HEK293 (cell line): Measurements from ENCODE around the gene MAP4K4.

ENCODE experiments used
- CTCF ChIA-PET: fragments of 350-600 bp; formaldehyde crosslinking; extraction: SDS; loops from one replicate; lab custom pipeline; 2021; ENCODE audit warnings: antibody characterized with exemption; lab: Yijun Ruan, JAX
- POLR2A ChIA-PET: fragments of 300-600 bp; formaldehyde crosslinking; extraction: SDS; loops from one replicate; lab custom pipeline; 2020; ENCODE audit warnings: antibody characterized with exemption, inconsistent platforms; lab: Yijun Ruan, JAX
- H3K27ac ChIP-seq: fragments of 200-500 bp; sonication (Bioruptor generic); 2 replicates; pipeline ENCODE4 v1.5.1; 2014; ENCODE audit warnings: low read depth, low read length, control low read depth, inconsistent platforms; ENCODE audit errors: extremely low read depth
- H3K36me3 ChIP-seq, 2 experiments: fragments of 200-500 bp in 1 of 2; sonication (Bioruptor generic) in 1 of 2; 1 replicate in 1 of 2; 2 replicates in 1 of 2; pipeline ENCODE4 v1.5.1; 2014 to 2017; ENCODE audit warnings: inconsistent platforms in 2 of 2, low read length in 2 of 2; ENCODE audit not compliant: control insufficient read depth in 2 of 2, insufficient read depth in 1 of 2
- H3K4me1 ChIP-seq: fragments of 200-500 bp; sonication (Bioruptor generic); 2 replicates; pipeline ENCODE4 v1.5.1; 2014; ENCODE audit warnings: mild to moderate bottlenecking, low read length, inconsistent platforms; ENCODE audit not compliant: control insufficient read depth, insufficient read depth
- H3K4me3 ChIP-seq: 2 replicates; pipeline ENCODE4 v1.5.1; 2011; ENCODE audit warnings: low read depth, mild to moderate bottlenecking, control low read depth, low read length, moderate library complexity
- H3K9me3 ChIP-seq: fragments of 200-500 bp; sonication (Bioruptor generic); 2 replicates; pipeline ENCODE4 v1.5.1; 2014; ENCODE audit warnings: low read depth, low read length, inconsistent platforms; ENCODE audit not compliant: control insufficient read depth, insufficient read depth
- GFI1B ChIP-seq: fragments of 450-650 bp; formaldehyde crosslinking; IDR thresholded peaks from 2 replicates; pipeline ENCODE4 v1.5.1; 2016; ENCODE audit warnings: missing biosample characterization, missing genetic modification characterization
- ZBTB48 ChIP-seq: fragments of 450-650 bp; formaldehyde crosslinking; IDR thresholded peaks from 2 replicates; pipeline ENCODE4 v1.5.1; 2016; ENCODE audit warnings: missing biosample characterization, missing genetic modification characterization
- ZBTB8A ChIP-seq: fragments of 450-650 bp; formaldehyde crosslinking; IDR thresholded peaks from 2 replicates; pipeline ENCODE4 v1.5.1; 2016; ENCODE audit warnings: missing biosample characterization, missing genetic modification characterization
- ZNF112 ChIP-seq: fragments of 450-650 bp; formaldehyde crosslinking; IDR thresholded peaks from 2 replicates; pipeline ENCODE4 v1.5.0; 2017; ENCODE audit warnings: missing biosample characterization, missing genetic modification characterization
- ZNF239 ChIP-seq: fragments of 450-650 bp; formaldehyde crosslinking; IDR thresholded peaks from 2 replicates; pipeline ENCODE4 v1.5.1; 2016; ENCODE audit warnings: missing biosample characterization, missing genetic modification characterization
- ZNF311 ChIP-seq: fragments of 450-650 bp; formaldehyde crosslinking; IDR thresholded peaks from 2 replicates; pipeline ENCODE4 v1.5.1; 2017; ENCODE audit warnings: missing biosample characterization, missing genetic modification characterization, borderline replicate concordance
- ZNF354C ChIP-seq: fragments of 450-650 bp; formaldehyde crosslinking; IDR thresholded peaks from 2 replicates; pipeline ENCODE4 v1.5.1; 2016; ENCODE audit warnings: missing biosample characterization, missing genetic modification characterization, low read depth, borderline replicate concordance
- ZNF391 ChIP-seq: fragments of 450-650 bp; formaldehyde crosslinking; IDR thresholded peaks from 2 replicates; pipeline ENCODE4 v1.5.1; 2016; ENCODE audit warnings: low read depth, missing biosample characterization, missing genetic modification characterization, borderline replicate concordance
- ZNF394 ChIP-seq: fragments of 450-650 bp; formaldehyde crosslinking; IDR thresholded peaks from 2 replicates; pipeline ENCODE4 v1.5.1; 2016; ENCODE audit warnings: missing biosample characterization, missing genetic modification characterization, mild to moderate bottlenecking, moderate library complexity, borderline replicate concordance
- ZNF416 ChIP-seq: fragments of 450-650 bp; formaldehyde crosslinking; IDR thresholded peaks from 2 replicates; pipeline ENCODE4 v1.5.1; 2016; ENCODE audit warnings: missing biosample characterization, missing genetic modification characterization
- ZNF433 ChIP-seq: fragments of 450-650 bp; formaldehyde crosslinking; IDR thresholded peaks from 2 replicates; pipeline ENCODE4 v1.5.1; 2016; ENCODE audit warnings: missing biosample characterization, missing genetic modification characterization, low read depth
- ZNF473 ChIP-seq: fragments of 450-650 bp; formaldehyde crosslinking; IDR thresholded peaks from 2 replicates; pipeline ENCODE4 v1.5.1; 2017; ENCODE audit warnings: missing biosample characterization, missing genetic modification characterization
- ZNF747 ChIP-seq: fragments of 450-650 bp; formaldehyde crosslinking; IDR thresholded peaks from 2 replicates; pipeline ENCODE4 v1.5.1; 2016; ENCODE audit warnings: missing biosample characterization, missing genetic modification characterization
- ZNF768 ChIP-seq: fragments of 450-650 bp; formaldehyde crosslinking; IDR thresholded peaks from 2 replicates; pipeline ENCODE4 v1.5.1; 2018; ENCODE audit warnings: missing biosample characterization, mild to moderate bottlenecking, missing genetic modification characterization
- ZNF777 ChIP-seq: fragments of 450-650 bp; formaldehyde crosslinking; IDR thresholded peaks from 2 replicates; pipeline ENCODE4 v1.5.1; 2017; ENCODE audit warnings: missing biosample characterization, missing genetic modification characterization, borderline replicate concordance
- ZSCAN16 ChIP-seq: fragments of 450-650 bp; formaldehyde crosslinking; IDR thresholded peaks from 2 replicates; pipeline ENCODE4 v1.5.1; 2016; ENCODE audit warnings: missing biosample characterization, missing genetic modification characterization
- TF ChIP-seq, protein P1 (sequence below): fragments of 450-650 bp; formaldehyde crosslinking; IDR thresholded peaks from 2 replicates; pipeline ENCODE4 v1.5.1; 2016; ENCODE audit warnings: missing biosample characterization, missing genetic modification characterization
- TF ChIP-seq, protein P2 (sequence below): fragments of 450-650 bp; formaldehyde crosslinking; IDR thresholded peaks from 2 replicates; pipeline ENCODE4 v1.5.1; 2016; ENCODE audit warnings: missing biosample characterization, missing genetic modification characterization
- TF ChIP-seq, protein P3 (sequence below): fragments of 450-650 bp; formaldehyde crosslinking; IDR thresholded peaks from 2 replicates; pipeline ENCODE4 v1.5.1; 2016; ENCODE audit warnings: missing biosample characterization, missing genetic modification characterization
- TF ChIP-seq, protein P4 (sequence below): fragments of 450-650 bp; formaldehyde crosslinking; IDR thresholded peaks from 2 replicates; pipeline ENCODE4 v1.5.1; 2016; ENCODE audit warnings: missing biosample characterization, missing genetic modification characterization

Gene MAP4K4

DNA sequence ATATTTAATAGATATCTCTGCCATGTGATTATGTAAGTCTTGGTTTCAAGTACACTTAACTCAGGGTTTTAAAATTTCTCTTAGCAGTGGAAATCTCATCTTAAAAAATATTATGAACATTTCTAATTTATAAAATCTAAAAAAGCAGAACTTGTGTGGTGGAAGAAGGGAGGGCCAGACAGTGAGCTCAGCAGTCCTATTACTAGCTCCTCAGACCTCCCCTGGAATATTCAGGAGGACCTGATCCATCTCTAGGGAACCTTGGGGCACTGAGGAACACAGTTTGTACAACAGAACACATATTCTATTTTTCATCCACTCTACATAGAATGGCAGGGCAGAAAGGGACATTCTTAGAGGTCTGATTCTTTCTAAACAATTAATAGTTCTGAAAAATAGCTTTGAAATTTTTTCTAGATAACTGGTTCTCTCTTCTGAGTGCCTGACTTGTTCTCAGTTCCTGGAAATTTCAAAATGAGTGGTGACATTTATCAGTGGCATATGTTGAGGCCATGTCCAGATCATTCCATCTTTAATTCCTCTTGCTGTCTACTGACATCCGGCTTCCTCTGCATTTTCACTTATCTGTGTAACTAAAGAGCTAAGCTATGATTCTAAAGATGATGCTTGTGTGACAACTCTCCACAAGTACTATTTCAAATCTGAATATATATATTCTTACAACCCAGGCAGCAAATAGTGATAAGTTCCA, 8.2 kb upstream of the MAP4K4 start:
- H3K4me3 ChIP-seq: no peak overlapping the region
- no peaks in the 10 kb centered on the region for H3K4me1 ChIP-seq
- no peak overlapping the region for H3K27ac ChIP-seq
- ChIA-PET POLR2A (interaction anchor here (2.3 kb wide), 1 partner anchor 8 kb away, joined by 6 read pairs; the partner anchor contains the start of gene MAP4K4), CTCF (interaction anchor here (0.8 kb wide), 1 partner anchor 302 kb away, joined by 3 read pairs; no protein-coding TSS in a partner anchor)
- H3K36me3 ChIP-seq: no peaks in the 10 kb centered on the region
- TF ChIP-seq ZNF777 (tag by site-specific recombination) (no peak), ZNF768 (tag by site-specific recombination) (no peak)
- no peaks in the 10 kb centered on the region for H3K9me3 ChIP-seq

DNA sequence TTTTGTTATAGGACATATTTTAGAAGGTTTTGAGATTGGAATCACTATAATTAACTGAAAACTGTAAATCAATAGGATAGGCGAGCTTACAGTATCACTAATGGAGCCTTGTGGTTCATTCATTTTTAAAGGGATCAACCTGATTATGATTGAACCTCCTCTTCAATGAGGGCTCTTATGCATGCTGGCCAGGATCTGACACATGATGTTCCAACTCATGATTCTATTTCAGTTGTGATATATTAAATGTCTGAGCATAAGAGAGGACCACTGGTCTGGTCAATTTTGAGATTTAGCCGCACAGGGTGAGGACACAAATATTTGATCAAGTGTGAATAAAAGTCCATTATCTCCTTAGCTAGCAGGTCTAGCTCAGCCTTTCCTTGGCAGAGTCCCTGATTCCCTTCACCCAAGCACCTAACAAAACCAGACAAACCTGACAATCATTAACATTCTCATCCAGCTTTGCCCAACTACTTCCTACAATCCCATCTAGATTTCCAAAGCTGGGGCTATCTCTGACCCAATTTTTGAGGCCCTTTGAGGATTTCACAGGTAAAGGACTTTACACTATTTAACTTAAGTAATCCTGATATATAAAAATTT, 6.9 kb upstream of the MAP4K4 start:
- Histone ChIP-seq H3K4me1 (no peaks in the 10 kb centered on the region), H3K4me3 (no peak overlapping the region), H3K36me3 (no peaks in the 10 kb centered on the region), H3K9me3 (no peaks in the 10 kb centered on the region), H3K27ac (no peak overlapping the region)
- POLR2A ChIA-PET: no interaction called here
- TF ChIP-seq, protein P1, sequence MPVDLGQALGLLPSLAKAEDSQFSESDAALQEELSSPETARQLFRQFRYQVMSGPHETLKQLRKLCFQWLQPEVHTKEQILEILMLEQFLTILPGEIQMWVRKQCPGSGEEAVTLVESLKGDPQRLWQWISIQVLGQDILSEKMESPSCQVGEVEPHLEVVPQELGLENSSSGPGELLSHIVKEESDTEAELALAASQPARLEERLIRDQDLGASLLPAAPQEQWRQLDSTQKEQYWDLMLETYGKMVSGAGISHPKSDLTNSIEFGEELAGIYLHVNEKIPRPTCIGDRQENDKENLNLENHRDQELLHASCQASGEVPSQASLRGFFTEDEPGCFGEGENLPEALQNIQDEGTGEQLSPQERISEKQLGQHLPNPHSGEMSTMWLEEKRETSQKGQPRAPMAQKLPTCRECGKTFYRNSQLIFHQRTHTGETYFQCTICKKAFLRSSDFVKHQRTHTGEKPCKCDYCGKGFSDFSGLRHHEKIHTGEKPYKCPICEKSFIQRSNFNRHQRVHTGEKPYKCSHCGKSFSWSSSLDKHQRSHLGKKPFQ (tag by site-specific recombination): no peak
- no peak for TF ChIP-seq ZBTB48 (tag by site-specific recombination)
- no peak for TF ChIP-seq ZNF391 (tag by site-specific recombination)
- no peak for TF ChIP-seq ZNF747 (tag by site-specific recombination)
- TF ChIP-seq ZNF473 (tag by site-specific recombination): no peak
- TF ChIP-seq, all 188 proteins: peak for 0
- CTCF ChIA-PET: interaction anchor here (0.6 kb wide), 2 partner anchors 16 to 63 kb away, joined by 3 read pairs; no protein-coding TSS in a partner anchor

DNA sequence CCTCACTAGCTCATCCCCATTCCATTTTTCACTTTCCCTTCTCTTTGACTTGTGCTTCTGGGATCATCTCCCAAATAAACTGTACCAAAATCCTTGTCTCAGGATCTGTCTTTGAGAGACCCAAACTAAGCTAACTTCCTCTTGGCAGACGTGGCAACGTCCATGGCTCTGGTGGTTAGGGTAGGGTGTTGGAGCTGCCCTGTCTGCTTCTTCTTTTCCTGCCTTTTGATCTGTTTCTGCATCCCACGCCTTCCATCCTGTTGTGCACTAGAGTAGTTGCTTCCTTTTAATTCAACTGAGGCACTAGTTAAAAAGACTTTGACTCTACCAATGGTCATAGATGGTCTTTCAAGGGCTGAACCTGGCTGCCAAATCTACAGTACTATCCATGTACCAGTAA, 5.5 kb upstream of the MAP4K4 start:
- Histone ChIP-seq H3K4me1 (no peaks in the 10 kb centered on the region), H3K4me3 (no peak overlapping the region), H3K36me3 (no peaks in the 10 kb centered on the region), H3K9me3 (no peaks in the 10 kb centered on the region), H3K27ac (no peak overlapping the region)
- ChIA-PET CTCF (interaction anchor here (1.5 kb wide), 1 partner anchor 350 kb away, joined by 4 read pairs; no protein-coding TSS in a partner anchor), POLR2A (no interaction called here)
- TF ChIP-seq ZSCAN16 (tag by site-specific recombination) (no peak), ZBTB8A (tag by site-specific recombination) (no peak), ZNF112 (tag by site-specific recombination) (no peak), ZNF311 (tag by site-specific recombination) (no peak), ZNF354C (no peak), ZNF416 (tag by site-specific recombination) (no peak), ZNF394 (no peak), ZNF433 (tag by site-specific recombination) (no peak), GFI1B (tag by site-specific recombination) (no peak), ZNF239 (tag by site-specific recombination) (no peak)
- TF ChIP-seq, protein P2, sequence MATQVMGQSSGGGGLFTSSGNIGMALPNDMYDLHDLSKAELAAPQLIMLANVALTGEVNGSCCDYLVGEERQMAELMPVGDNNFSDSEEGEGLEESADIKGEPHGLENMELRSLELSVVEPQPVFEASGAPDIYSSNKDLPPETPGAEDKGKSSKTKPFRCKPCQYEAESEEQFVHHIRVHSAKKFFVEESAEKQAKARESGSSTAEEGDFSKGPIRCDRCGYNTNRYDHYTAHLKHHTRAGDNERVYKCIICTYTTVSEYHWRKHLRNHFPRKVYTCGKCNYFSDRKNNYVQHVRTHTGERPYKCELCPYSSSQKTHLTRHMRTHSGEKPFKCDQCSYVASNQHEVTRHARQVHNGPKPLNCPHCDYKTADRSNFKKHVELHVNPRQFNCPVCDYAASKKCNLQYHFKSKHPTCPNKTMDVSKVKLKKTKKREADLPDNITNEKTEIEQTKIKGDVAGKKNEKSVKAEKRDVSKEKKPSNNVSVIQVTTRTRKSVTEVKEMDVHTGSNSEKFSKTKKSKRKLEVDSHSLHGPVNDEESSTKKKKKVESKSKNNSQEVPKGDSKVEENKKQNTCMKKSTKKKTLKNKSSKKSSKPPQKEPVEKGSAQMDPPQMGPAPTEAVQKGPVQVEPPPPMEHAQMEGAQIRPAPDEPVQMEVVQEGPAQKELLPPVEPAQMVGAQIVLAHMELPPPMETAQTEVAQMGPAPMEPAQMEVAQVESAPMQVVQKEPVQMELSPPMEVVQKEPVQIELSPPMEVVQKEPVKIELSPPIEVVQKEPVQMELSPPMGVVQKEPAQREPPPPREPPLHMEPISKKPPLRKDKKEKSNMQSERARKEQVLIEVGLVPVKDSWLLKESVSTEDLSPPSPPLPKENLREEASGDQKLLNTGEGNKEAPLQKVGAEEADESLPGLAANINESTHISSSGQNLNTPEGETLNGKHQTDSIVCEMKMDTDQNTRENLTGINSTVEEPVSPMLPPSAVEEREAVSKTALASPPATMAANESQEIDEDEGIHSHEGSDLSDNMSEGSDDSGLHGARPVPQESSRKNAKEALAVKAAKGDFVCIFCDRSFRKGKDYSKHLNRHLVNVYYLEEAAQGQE (tag by site-specific recombination): no peak
- TF ChIP-seq, protein P3, sequence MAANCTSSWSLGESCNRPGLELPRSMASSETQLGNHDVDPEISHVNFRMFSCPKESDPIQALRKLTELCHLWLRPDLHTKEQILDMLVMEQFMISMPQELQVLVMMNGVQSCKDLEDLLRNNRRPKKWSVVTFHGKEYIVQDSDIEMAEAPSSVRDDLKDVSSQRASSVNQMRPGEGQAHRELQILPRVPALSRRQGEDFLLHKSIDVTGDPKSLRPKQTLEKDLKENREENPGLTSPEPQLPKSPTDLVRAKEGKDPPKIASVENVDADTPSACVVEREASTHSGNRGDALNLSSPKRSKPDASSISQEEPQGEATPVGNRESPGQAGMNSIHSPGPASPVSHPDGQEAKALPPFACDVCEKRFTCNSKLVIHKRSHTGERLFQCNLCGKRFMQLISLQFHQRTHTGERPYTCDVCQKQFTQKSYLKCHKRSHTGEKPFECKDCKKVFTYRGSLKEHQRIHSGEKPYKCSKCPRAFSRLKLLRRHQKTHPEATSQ (tag by site-specific recombination): no peak
- TF ChIP-seq, protein P4, sequence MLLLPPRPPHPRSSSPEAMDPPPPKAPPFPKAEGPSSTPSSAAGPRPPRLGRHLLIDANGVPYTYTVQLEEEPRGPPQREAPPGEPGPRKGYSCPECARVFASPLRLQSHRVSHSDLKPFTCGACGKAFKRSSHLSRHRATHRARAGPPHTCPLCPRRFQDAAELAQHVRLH (tag by site-specific recombination): no peak
